CD14-positive monocyte (primary cell): ENCODE measurements around the gene ITIH3. TPM values are rescaled to one million over a fixed set of nuclear protein-coding genes. Genes with fewer than 3 reads are reported as not detected.

Experiments used
- DNase-seq, 3 donors: peaks; one replicate each; pipeline ENCODE4 v3.0.0-alpha.2; 2011 to 2022
- H2AFZ ChIP-seq: 2 replicates; pipeline ENCODE4 v1.6.0; 2012; ENCODE audit warnings: mild to moderate bottlenecking, low read depth, low read length, inconsistent platforms; ENCODE audit not compliant: insufficient read depth, poor library complexity, severe bottlenecking
- H3K27ac ChIP-seq, 2 donors: 1 replicate in 1 of 2; 2 replicates in 1 of 2; pipeline ENCODE4 v1.5.1; 2012 to 2013; ENCODE audit warnings: low read length in 2 of 2, control low read depth in 1 of 2, inconsistent platforms in 1 of 2, low read depth in 1 of 2, mild to moderate bottlenecking in 1 of 2
- H3K27me3 ChIP-seq, 2 donors: one replicate each; pipeline versions ENCODE4 v1.6.0 to v1.6.1; 2011 to 2013; ENCODE audit warnings: low read length in 2 of 2; ENCODE audit not compliant: control insufficient read depth in 2 of 2, insufficient read depth in 2 of 2
- H3K36me3 ChIP-seq, 2 donors: replicated peaks in 1 of 2; 1 replicate in 1 of 2; 2 replicates in 1 of 2; pipeline versions ENCODE4 v1.5.1 to v1.6.1; 2012 to 2013; ENCODE audit warnings: low read length in 2 of 2, control low read depth in 1 of 2, inconsistent platforms in 1 of 2, mild to moderate bottlenecking in 1 of 2; ENCODE audit not compliant: insufficient read depth in 2 of 2, control insufficient read depth in 1 of 2
- H3K4me1 ChIP-seq, 2 donors: 1 replicate in 1 of 2; 2 replicates in 1 of 2; pipeline versions ENCODE4 v1.5.1 to v1.6.1; 2012 to 2013; ENCODE audit warnings: low read length in 2 of 2, control low read depth in 1 of 2, inconsistent platforms in 1 of 2, mild to moderate bottlenecking in 1 of 2, moderate library complexity in 1 of 2; ENCODE audit not compliant: insufficient read depth in 2 of 2, control insufficient read depth in 1 of 2
- H3K4me2 ChIP-seq: replicated peaks from 2 replicates; pipeline ENCODE3; 2012; ENCODE audit warnings: low read length, moderate library complexity, mild to moderate bottlenecking; ENCODE audit not compliant: poor library complexity, severe bottlenecking; ENCODE audit errors: extremely low read depth
- H3K4me3 ChIP-seq, 3 experiments: fragments of 200-600 bp in 1 of 3; sonication (generic) in 1 of 3; replicated peaks in 1 of 3; 1 replicate in 2 of 3; 2 replicates in 1 of 3; pipeline ENCODE4 v1.5.1; 2011 to 2013; ENCODE audit warnings: low read length in 3 of 3, mild to moderate bottlenecking in 3 of 3, control low read depth in 2 of 3, low read depth in 2 of 3, inconsistent platforms in 1 of 3, moderate library complexity in 1 of 3
- H3K79me2 ChIP-seq: 2 replicates; pipeline ENCODE4 v1.6.0; 2012; ENCODE audit warnings: mild to moderate bottlenecking, control low read depth, inconsistent platforms, low read length, moderate library complexity; ENCODE audit not compliant: insufficient read depth
- H3K9ac ChIP-seq: 2 replicates; pipeline ENCODE4 v1.6.0; 2017; ENCODE audit warnings: low read length, mild to moderate bottlenecking; ENCODE audit not compliant: insufficient read depth, poor library complexity, severe bottlenecking
- H3K9me3 ChIP-seq, 2 donors: replicated peaks in 1 of 2; 1 replicate in 1 of 2; 2 replicates in 1 of 2; pipeline versions ENCODE4 v1.5.1 to v1.6.1; 2012 to 2013; ENCODE audit warnings: low read length in 2 of 2, control low read depth in 1 of 2; ENCODE audit not compliant: control insufficient read depth in 1 of 2, insufficient read depth in 1 of 2
- H4K20me1 ChIP-seq: 2 replicates; pipeline ENCODE4 v1.6.0; 2012; ENCODE audit warnings: mild to moderate bottlenecking, low read length, control low read depth, moderate library complexity; ENCODE audit not compliant: insufficient read depth
- H3K27ac Mint-ChIP-seq, 7 donors: one replicate each; pipeline ENCODE4 v1.8.0; 2020; ENCODE audit warnings: mild to moderate bottlenecking in 7 of 7, mixed read lengths in 7 of 7, moderate library complexity in 6 of 7, inconsistent platforms in 2 of 7
- H3K27me3 Mint-ChIP-seq, 3 donors: one replicate each; pipeline ENCODE4 v1.8.0; 2021 to 2022; ENCODE audit warnings: low read depth in 3 of 3, mild to moderate bottlenecking in 3 of 3, mixed read lengths in 3 of 3, moderate library complexity in 3 of 3, inconsistent platforms in 1 of 3
- H3K36me3 Mint-ChIP-seq, 2 donors: one replicate each; pipeline ENCODE4 v1.8.0; 2020; ENCODE audit warnings: mixed read lengths in 2 of 2, inconsistent platforms in 1 of 2, mild to moderate bottlenecking in 1 of 2
- H3K4me1 Mint-ChIP-seq: one replicate; pipeline ENCODE4 v1.8.0; 2020; ENCODE audit warnings: mild to moderate bottlenecking, mixed read lengths
- H3K4me3 Mint-ChIP-seq, 2 donors: one replicate each; pipeline ENCODE4 v1.8.0; 2020; ENCODE audit warnings: mild to moderate bottlenecking in 2 of 2, mixed read lengths in 2 of 2, moderate library complexity in 1 of 2
- H3K9me3 Mint-ChIP-seq, 7 donors: one replicate each; pipeline ENCODE4 v1.8.0; 2020 to 2022; ENCODE audit warnings: mixed read lengths in 7 of 7, mild to moderate bottlenecking in 6 of 7, moderate library complexity in 6 of 7, inconsistent platforms in 2 of 7
- CTCF ChIP-seq: fragments of 200-600 bp; IDR thresholded peaks from one replicate; pipeline ENCODE4 v1.8.0; 2022; ENCODE audit warnings: antibody characterized with exemption, mild to moderate bottlenecking
- WGBS: methylation state at CpG from one replicate; pipeline ENCODE4 v1.1.5; 2013; ENCODE audit warnings: missing lambda C conversion rate; ENCODE audit not compliant: insufficient coverage; 5-methylcytosine and 5-hydroxymethylcytosine counted together
- intact Hi-C, 2 donors: fragments of 100-400 bp; cut with micrococcal nuclease; formaldehyde crosslinking; loops; one replicate each; pipeline versions ENCODE4 v1.15.0 to v1.15.1; 2023
- polyA plus RNA-seq, 3 donors: library from polyadenylated mRNA; depleted of rRNA in 1 of 3; unstranded in 2 of 3; stranded (reverse) in 1 of 3; fragments of 300-500 nt in 2 of 3; fragments of >200 nt in 1 of 3; fragmentation: Illumina TruSeq in 2 of 3; gene quantifications; 1 replicate in 2 of 3; 2 replicates in 1 of 3; pipeline ENCODE4 v1.2.3, GENCODE V29; 2012 to 2021

The ITIH3 gene
- polyA plus RNA-seq, 3 donors, result 0.07 TPM; not detected in 2

DNA sequence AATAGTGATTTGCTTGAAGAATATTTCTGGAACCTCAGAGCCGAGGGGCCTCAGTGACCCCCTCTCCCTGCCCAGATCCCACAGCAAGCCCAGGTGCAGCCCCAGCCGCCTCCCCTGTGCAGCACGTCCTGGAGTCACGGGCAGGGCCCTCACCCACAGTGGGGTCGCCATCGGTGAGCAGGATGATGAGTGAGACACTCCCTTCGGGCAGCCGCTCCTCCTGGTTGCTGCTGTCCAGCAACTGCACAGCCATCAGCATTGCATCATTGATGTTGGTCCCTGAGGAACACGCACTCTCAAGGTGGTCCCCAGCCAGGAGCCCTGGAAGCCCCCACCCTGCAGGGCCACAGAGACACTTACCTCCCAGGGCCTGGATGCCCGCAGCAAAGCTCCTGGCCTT is 29.4 kb downstream of the ITIH3 start:
- Mint-ChIP-seq H3K27me3 (peaks cover 0 to 3% (median 2%) of the 10 kb centered on the region in 3 donors), H3K36me3 (peaks cover 9 to 27% of the 10 kb centered on the region in 2 donors), H3K27ac (no peak overlapping the region), H3K9me3 (no peaks in the 10 kb centered on the region), H3K4me1 (no peaks in the 10 kb centered on the region), H3K4me3 (no peak overlapping the region)
- no peak for TF ChIP-seq CTCF
- H3K4me3 ChIP-seq, result no peak overlapping the region
- no peak for DNase-seq
- peaks cover 5 to 26% of the 10 kb centered on the region in 2 donors for H3K36me3 ChIP-seq
- H3K9me3 ChIP-seq, result no peaks in the 10 kb centered on the region
- intact Hi-C loops, result loop anchor here in 1 of 2 donors (5.0 kb wide), 1 partner anchor 82 kb away; no protein-coding TSS in a partner anchor
- H3K27me3 ChIP-seq, result no peaks in the 10 kb centered on the region
- H3K4me1 ChIP-seq, result no peaks in the 10 kb centered on the region
- H2AFZ ChIP-seq, result no peak overlapping the region
- H3K9ac ChIP-seq, result no peak overlapping the region
- no peaks in the 10 kb centered on the region for H4K20me1 ChIP-seq
- WGBS, result 98% methylated on average over 9 of the region's 10 CpGs
- H3K27ac ChIP-seq, result no peak overlapping the region
- no peak overlapping the region for H3K4me2 ChIP-seq
- H3K79me2 ChIP-seq, result no peaks in the 10 kb centered on the region

DNA sequence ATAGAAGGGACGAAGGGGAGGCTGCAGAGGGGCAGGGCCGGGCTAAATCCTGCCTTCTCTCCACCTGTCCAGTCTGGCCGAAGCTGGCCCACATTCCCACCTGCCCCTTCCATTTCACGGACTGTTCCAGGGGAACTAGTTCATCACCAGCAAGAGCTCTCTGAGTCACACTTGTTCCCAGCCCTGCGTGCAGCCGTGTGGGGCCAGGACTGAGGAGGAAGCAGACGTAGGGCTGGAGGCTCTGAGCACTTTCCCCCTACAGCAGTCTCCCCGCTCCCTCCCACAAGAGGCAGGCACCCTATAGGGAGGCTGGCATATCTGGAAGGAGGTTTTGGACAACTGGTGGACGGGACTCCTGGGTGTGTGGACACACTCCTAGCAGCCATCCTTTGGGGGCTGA is 32.8 kb downstream of the ITIH3 start:
- H3K9me3 Mint-ChIP-seq, result no peaks in the 10 kb centered on the region
- no peaks in the 10 kb centered on the region for H3K27me3 ChIP-seq
- H3K4me3 Mint-ChIP-seq, result no peak overlapping the region
- intact Hi-C loops, result no loop called here
- no peak for DNase-seq
- H3K4me1 ChIP-seq, result no peaks in the 10 kb centered on the region
- H3K4me3 ChIP-seq, result no peak overlapping the region
- no peak overlapping the region for H3K27ac Mint-ChIP-seq
- TF ChIP-seq CTCF, result no peak
- peaks cover 8% of the 10 kb centered on the region for H3K4me1 Mint-ChIP-seq
- 100% methylated on average over 4 of the region's 9 CpGs for WGBS
- no peak overlapping the region for H3K9ac ChIP-seq
- H4K20me1 ChIP-seq, result no peaks in the 10 kb centered on the region
- H3K36me3 Mint-ChIP-seq, result peaks cover 8 to 21% of the 10 kb centered on the region in 2 donors
- no peak overlapping the region for H3K4me2 ChIP-seq
- H3K36me3 ChIP-seq, result peaks cover 5 to 17% of the 10 kb centered on the region in 2 donors
- no peaks in the 10 kb centered on the region for H3K9me3 ChIP-seq
- no peaks in the 10 kb centered on the region for H3K79me2 ChIP-seq
- H3K27ac ChIP-seq, result no peak overlapping the region
- H2AFZ ChIP-seq, result no peak overlapping the region
- H3K27me3 Mint-ChIP-seq, result peaks cover 0 to 6% (median 0%) of the 10 kb centered on the region in 3 donors
